Endothelial cell of umbilical vein (primary cell): ENCODE measurements around the gene CCSER2. TPM values are rescaled to one million over a fixed set of nuclear protein-coding genes. Genes with fewer than 3 reads are reported as not detected.

Experiments
- BruUV-seq: library from RNA; stranded (reverse); fragments of 400-500 nt; replicated peaks from 2 replicates; lab custom pipeline; 2021; lab: Mats Ljungman, UMichigan
- CTCF ChIA-PET: fragments of 300-600, 350-600 bp; sonication (Branson Sonifier 250); formaldehyde crosslinking; loops from one replicate; lab custom pipeline; 2021; ENCODE audit warnings: antibody characterized with exemption, inconsistent platforms; lab: Charles Lee
- POLR2A ChIA-PET: fragments of 300-600, 350-600 bp; sonication (Branson Sonifier 250); formaldehyde crosslinking; loops from one replicate; lab custom pipeline; 2021; ENCODE audit warnings: antibody characterized with exemption, inconsistent platforms; lab: Charles Lee
- DNase-seq: peaks from one replicate; pipeline ENCODE4 v3.0.0-alpha.2; 2011; ENCODE audit warnings: low read depth, low spot score
- FAIRE-seq: peaks from 2 replicates; lab custom pipeline; 2011; peaks lifted over from hg19 to GRCh38; lab: Jason Lieb, UNC
- H2AFZ ChIP-seq: 2 replicates; pipeline ENCODE4 v1.6.0; 2012; ENCODE audit warnings: low read depth, low read length, control low read depth, inconsistent platforms
- H3K27ac ChIP-seq: 2 replicates; pipeline ENCODE4 v1.5.1; 2011; ENCODE audit warnings: low read depth, mild to moderate bottlenecking, control low read depth, low read length, moderate library complexity; ENCODE audit not compliant: insufficient read depth
- H3K27me3 ChIP-seq, 2 experiments: 2 replicates each; pipeline versions ENCODE4 v1.6.0 to v1.6.1; 2011; ENCODE audit warnings: low read length in 2 of 2, mixed read lengths in 1 of 2; ENCODE audit not compliant: control insufficient read depth in 2 of 2, insufficient read depth in 2 of 2
- H3K36me3 ChIP-seq, 2 experiments: 2 replicates in 1 of 2; 3 replicates in 1 of 2; pipeline ENCODE4 v1.5.1; 2011; ENCODE audit warnings: low read length in 2 of 2, mild to moderate bottlenecking in 1 of 2, moderate library complexity in 1 of 2; ENCODE audit not compliant: control insufficient read depth in 2 of 2, insufficient read depth in 2 of 2; ENCODE audit errors: extremely low read depth in 1 of 2
- H3K4me1 ChIP-seq: 3 replicates; pipeline ENCODE4 v1.5.1; 2011; ENCODE audit warnings: mild to moderate bottlenecking, low read length; ENCODE audit not compliant: control insufficient read depth, insufficient read depth; ENCODE audit errors: extremely low read depth
- H3K4me2 ChIP-seq: 2 replicates; pipeline ENCODE4 v1.6.1; 2011; ENCODE audit warnings: low read length, control low read depth, mixed read lengths; ENCODE audit not compliant: insufficient read depth
- H3K4me3 ChIP-seq, 3 experiments: fragments of 200-600 bp in 1 of 3; sonication (generic), shearing (Covaris generic) in 1 of 3; replicated peaks in 1 of 3; 2 replicates each; pipeline ENCODE4 v1.5.1; 2011 to 2016; ENCODE audit warnings: control low read depth in 3 of 3, low read length in 3 of 3, mild to moderate bottlenecking in 2 of 3, inconsistent platforms in 1 of 3, low read depth in 1 of 3, moderate library complexity in 1 of 3; ENCODE audit not compliant: insufficient read depth in 1 of 3
- H3K79me2 ChIP-seq: 2 replicates; pipeline ENCODE4 v1.6.0; 2012; ENCODE audit warnings: low read length, inconsistent platforms; ENCODE audit not compliant: control insufficient read depth, insufficient read depth
- H3K9ac ChIP-seq: replicated peaks from 2 replicates; pipeline ENCODE3; 2011; ENCODE audit warnings: low read length, control low read depth; ENCODE audit not compliant: insufficient read depth; ENCODE audit errors: extremely low read depth
- H3K9me1 ChIP-seq: replicated peaks from 3 replicates; pipeline ENCODE4 v1.6.0; 2011; ENCODE audit warnings: mild to moderate bottlenecking, low read length; ENCODE audit not compliant: control insufficient read depth, insufficient read depth; ENCODE audit errors: extremely low read depth
- H3K9me3 ChIP-seq: replicated peaks from 2 replicates; pipeline ENCODE4 v1.5.1; 2012; ENCODE audit warnings: low read length, inconsistent platforms; ENCODE audit not compliant: control insufficient read depth, insufficient read depth
- H4K20me1 ChIP-seq: replicated peaks from 2 replicates; pipeline ENCODE3; 2011; ENCODE audit warnings: mild to moderate bottlenecking, low read length; ENCODE audit not compliant: control insufficient read depth, insufficient read depth; ENCODE audit errors: extremely low read depth
- CTCF ChIP-seq, 2 donors: IDR thresholded peaks; 1 replicate in 1 of 2; 2 replicates in 1 of 2; pipeline ENCODE4 v1.5.1; 2011; ENCODE audit warnings: low read length in 2 of 2, mild to moderate bottlenecking in 2 of 2, moderate library complexity in 2 of 2, control low read depth in 1 of 2, inconsistent platforms in 1 of 2, low read depth in 1 of 2; ENCODE audit not compliant: insufficient read depth in 1 of 2; ENCODE audit errors: extremely low read depth in 1 of 2
- EZH2 ChIP-seq: IDR thresholded peaks from 2 replicates; pipeline ENCODE4 v1.6.1; 2012; ENCODE audit warnings: borderline replicate concordance, low read depth, mild to moderate bottlenecking, moderate library complexity, low read length, inconsistent platforms; ENCODE audit not compliant: severe bottlenecking
- GATA2 ChIP-seq: IDR thresholded peaks from 2 replicates; pipeline ENCODE4 v1.7.0; 2011; ENCODE audit warnings: low read depth, mild to moderate bottlenecking, moderate library complexity, mixed read lengths, low read length; ENCODE audit not compliant: insufficient read length, insufficient read depth
- MYC ChIP-seq: IDR thresholded peaks from one replicate; pipeline ENCODE4 v1.6.1; 2011; ENCODE audit warnings: mild to moderate bottlenecking, low read depth, low read length
- POLR2AphosphoS5 ChIP-seq: IDR thresholded peaks from 2 replicates; pipeline ENCODE4 v1.6.1; 2012; ENCODE audit warnings: low read depth, mild to moderate bottlenecking, control low read depth, low read length, moderate library complexity; ENCODE audit not compliant: insufficient read depth
- dilution Hi-C: fragments of 300-500 bp; cut with MboI; formaldehyde crosslinking; loops from one replicate; pipeline ENCODE4 v1.15.0; 2019; ENCODE audit warnings: low sequenced_read_pairs; ENCODE audit not compliant: extremely low pct_ligation_motif_present
- intact Hi-C: fragments of 100-400 bp; cut with micrococcal nuclease; formaldehyde crosslinking; loops from one replicate; pipeline ENCODE4 v1.10.0; 2022
- polyA plus RNA-seq, 4 experiments: library from polyadenylated mRNA; depleted of rRNA in 3 of 4; stranded (reverse) in 3 of 4; unstranded in 1 of 4; fragments of >200 nt; gene quantifications; 2 replicates each; pipeline versions ENCODE4 v1.2.1 to v1.2.3, GENCODE V29; 2011 to 2012; ENCODE audit warnings: missing spikeins in 1 of 4
- total RNA-seq: library from RNA; stranded (reverse); gene quantifications from 2 replicates; pipeline ENCODE4 v1.2.3, GENCODE V29; 2021

The CCSER2 gene
- total and polyA plus RNA-seq, 2 donors (not counting 3 experiments of a cell fraction or from before 2014, with no cell fraction given): 14.5 to 49.3 TPM

DNA sequence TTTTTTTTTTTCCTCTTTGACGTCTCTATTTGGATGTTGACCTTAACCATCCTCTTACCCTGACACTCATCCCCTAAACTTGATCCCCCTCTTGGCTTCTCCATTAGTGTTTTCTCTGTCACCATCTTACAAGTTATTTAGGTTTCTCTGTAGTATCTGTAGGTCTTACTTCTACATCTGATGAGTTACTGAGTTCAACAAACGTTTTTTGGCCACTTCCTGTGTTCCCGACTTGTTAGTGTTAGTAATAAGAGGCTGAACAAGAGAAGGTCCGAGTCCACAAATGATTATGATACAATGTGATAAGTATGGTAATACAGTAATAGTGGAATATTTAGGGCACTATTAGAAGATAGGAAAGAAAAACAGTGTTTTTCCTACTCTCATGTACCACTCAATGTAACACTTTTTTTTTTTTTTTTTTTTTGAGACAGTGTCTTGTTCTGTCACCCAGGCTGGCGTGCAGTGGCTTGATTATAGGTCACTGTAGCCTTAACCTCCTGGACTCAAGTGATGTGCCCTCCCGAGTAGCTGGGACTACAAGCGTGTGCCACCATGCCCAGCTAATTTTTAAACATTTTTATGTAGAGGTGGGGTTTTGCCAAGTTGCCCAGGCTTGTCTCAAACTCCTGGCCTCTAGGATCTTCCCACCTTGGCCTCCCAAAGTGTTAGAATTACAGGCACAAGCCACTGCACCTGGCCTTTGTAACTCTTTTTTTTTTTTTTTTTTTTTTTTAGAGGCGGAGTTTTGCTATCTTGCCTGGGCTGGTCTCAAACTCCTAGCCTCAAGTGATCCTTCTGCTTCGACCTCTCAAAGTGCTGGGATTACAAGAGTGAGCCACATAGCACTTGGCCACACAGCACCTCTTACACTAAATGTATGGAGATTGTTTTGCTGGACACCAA, 12.5 kb downstream of the CCSER2 start:
- intact Hi-C loops: no loop called here
- Histone ChIP-seq H4K20me1 (peaks cover 9% of the 10 kb centered on the region), H3K27me3 (no peaks in the 10 kb centered on the region), H3K79me2 (peaks cover 65% of the 10 kb centered on the region), H3K4me3 (no peak overlapping the region), H3K9me3 (no peaks in the 10 kb centered on the region), H2AFZ (no peak overlapping the region), H3K36me3 (no peaks in the 10 kb centered on the region), H3K4me1 (peaks cover 13% of the 10 kb centered on the region), H3K27ac (no peak overlapping the region), H3K9me1 (no peaks in the 10 kb centered on the region), H3K9ac (no peak overlapping the region), H3K4me2 (no peak overlapping the region)
- DNase-seq: no peak
- dilution Hi-C loops: no loop called here
- BruUV-seq: no TSS peak
- no peak for FAIRE-seq
- ChIA-PET POLR2A (interaction anchor here (0.7 kb wide), 1 partner anchor 1427 kb away, joined by 11 read pairs; no protein-coding TSS in a partner anchor), CTCF (interaction anchor here (2.2 to 3.1 kb wide), 3 partner anchors 11 to 196 kb away, joined by 9 to 24 read pairs (median 10); no protein-coding TSS in a partner anchor)
- no peak for TF ChIP-seq CTCF (IDR thresholded peaks at IDR 0.05; ENCODE audit: extremely low read depth in 1 of 2, insufficient read depth in 1 of 2, low read depth in 1 of 2, low read length in 2 of 2)
- TF ChIP-seq POLR2AphosphoS5: no peak

DNA sequence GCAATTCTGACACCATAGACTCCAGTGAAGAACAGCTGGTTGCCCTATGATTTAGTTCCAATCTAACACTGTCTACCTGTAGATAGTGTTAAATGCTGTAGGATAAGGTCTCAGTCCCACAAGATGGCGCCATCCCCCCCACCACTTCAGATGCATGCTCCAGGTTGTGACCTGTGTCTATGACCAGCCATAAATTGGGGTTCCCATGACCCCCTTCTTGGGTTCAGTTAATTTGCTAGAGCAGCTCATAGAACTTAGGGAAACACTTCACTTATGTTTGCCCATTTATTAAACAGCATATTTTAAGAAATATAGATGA, 13.1 kb downstream of the CCSER2 start:
- peaks cover 13% of the 10 kb centered on the region for H3K4me1 ChIP-seq
- H2AFZ ChIP-seq: no peak overlapping the region
- DNase-seq (no peak), FAIRE-seq (no peak)
- H3K9me1 ChIP-seq: no peaks in the 10 kb centered on the region
- dilution Hi-C loops (no loop called here), intact Hi-C loops (no loop called here)
- H3K4me2 ChIP-seq: no peak overlapping the region
- no TSS peak for BruUV-seq
- H4K20me1 ChIP-seq: peaks cover 6% of the 10 kb centered on the region
- H3K4me3 ChIP-seq: no peak overlapping the region
- H3K79me2 ChIP-seq: peaks cover 61% of the 10 kb centered on the region
- ChIA-PET CTCF (interaction anchor here (1.4 to 3.1 kb wide), 4 partner anchors 11 to 196 kb away, joined by 3 to 24 read pairs (median 10); no protein-coding TSS in a partner anchor), POLR2A (interaction anchor here (0.7 kb wide), 1 partner anchor 1426 kb away, joined by 11 read pairs; no protein-coding TSS in a partner anchor)
- H3K9me3 ChIP-seq: no peaks in the 10 kb centered on the region
- H3K36me3 ChIP-seq: no peaks in the 10 kb centered on the region
- TF ChIP-seq MYC (no peak), GATA2 (no peak), EZH2 (no peak), CTCF (IDR thresholded peaks at IDR 0.05; ENCODE audit: extremely low read depth in 1 of 2, insufficient read depth in 1 of 2, low read depth in 1 of 2, low read length in 2 of 2) (no peak)
- H3K27me3 ChIP-seq: no peaks in the 10 kb centered on the region
- no peak overlapping the region for H3K9ac ChIP-seq
- H3K27ac ChIP-seq: no peak overlapping the region
